ENCODE measurements around the gene TRAF2.
"Not testable (repeated sequence)": the region's sequence is repeated elsewhere in the genome, so short reads cannot be mapped to it uniquely, and the experiment has no call there.

Gene TRAF2

GRCh38 chr9:136881691-136882108, 4.6 kb upstream of the TRAF2 start:
- Mint-ChIP-seq H3K4me1 (ENCODE audit: low read depth) (peaks cover 31% of the 10 kb centered on the region), H3K36me3 (no peaks in the 10 kb centered on the region), H3K9me3 (ENCODE audit: low read depth) (no peaks in the 10 kb centered on the region)

GRCh38 chr9:136882109-136882946, 4.0 kb upstream of the TRAF2 start:
- Mint-ChIP-seq H3K9me3 (ENCODE audit: low read depth) (no peaks in the 10 kb centered on the region), H3K4me3 (peak overlapping the region; percentile 83), H3K36me3 (no peaks in the 10 kb centered on the region), H3K27ac (peak overlapping the region; percentile 94), H3K27me3 (no peaks in the 10 kb centered on the region), H3K4me1 (ENCODE audit: low read depth) (peaks cover 35% of the 10 kb centered on the region)

More at GRCh38 chr9:136881691-136882108, 4.6 kb upstream of the TRAF2 start:
- no peaks in the 10 kb centered on the region for H3K27me3 Mint-ChIP-seq
- H3K4me3 Mint-ChIP-seq = peak overlapping the region; percentile 83
- H3K27ac Mint-ChIP-seq = peak overlapping the region; percentile 94

GRCh38 chr9:136882947-136883283, 3.4 kb upstream of the TRAF2 start:
- Mint-ChIP-seq H3K4me1 (ENCODE audit: low read depth) (peaks cover 39% of the 10 kb centered on the region), H3K4me3 (peak overlapping the region; percentile 83), H3K27ac (peak overlapping the region; percentile 94)
- H3K9me3 Mint-ChIP-seq (ENCODE audit: low read depth); H3K27me3 Mint-ChIP-seq; H3K36me3 Mint-ChIP-seq: not testable (repeated sequence)

- Mint-ChIP-seq H3K4me1 (ENCODE audit: low read depth) (peaks cover 45% of the 10 kb centered on the region), H3K4me3 (peak overlapping the region; percentile 83), H3K27ac (peak overlapping the region; percentile 94)
- H3K27me3 Mint-ChIP-seq; H3K9me3 Mint-ChIP-seq (ENCODE audit: low read depth); H3K36me3 Mint-ChIP-seq: not testable (repeated sequence)
These were observed 2.6 kb upstream of the TRAF2 start for GRCh38 chr9:136883670-136884069.

- peak overlapping the region; percentile 90 for H3K27ac Mint-ChIP-seq
- peaks cover 34% of the 10 kb centered on the region for H3K4me1 Mint-ChIP-seq (ENCODE audit: low read depth)
- H3K4me3 Mint-ChIP-seq = peak overlapping the region; percentile 97
- no peaks in the 10 kb centered on the region for H3K9me3 Mint-ChIP-seq (ENCODE audit: low read depth)
- no peaks in the 10 kb centered on the region for H3K27me3 Mint-ChIP-seq
- no peaks in the 10 kb centered on the region for H3K36me3 Mint-ChIP-seq
These were observed 588 bp downstream of the TRAF2 start for GRCh38 chr9:136886610-136887597.

- peak overlapping the region; percentile 97 for H3K4me3 Mint-ChIP-seq
- no peaks in the 10 kb centered on the region for H3K9me3 Mint-ChIP-seq (ENCODE audit: low read depth)
- no peak overlapping the region for H3K27ac Mint-ChIP-seq
- H3K4me1 Mint-ChIP-seq (ENCODE audit: low read depth) = peaks cover 25% of the 10 kb centered on the region
- no peaks in the 10 kb centered on the region for H3K36me3 Mint-ChIP-seq
- no peaks in the 10 kb centered on the region for H3K27me3 Mint-ChIP-seq
These were observed 2.1 kb downstream of the TRAF2 start for GRCh38 chr9:136888454-136888853.

- Mint-ChIP-seq H3K4me3 (no peak overlapping the region), H3K36me3 (no peaks in the 10 kb centered on the region), H3K27ac (no peak overlapping the region), H3K27me3 (no peaks in the 10 kb centered on the region), H3K9me3 (ENCODE audit: low read depth) (no peaks in the 10 kb centered on the region), H3K4me1 (ENCODE audit: low read depth) (peaks cover 30% of the 10 kb centered on the region)
These were observed 3.5 kb downstream of the TRAF2 start for GRCh38 chr9:136889858-136890257.

GRCh38 chr9:136890661-136891060, 4.3 kb downstream of the TRAF2 start:
- H3K4me3 Mint-ChIP-seq = no peak overlapping the region
- H3K4me1 Mint-ChIP-seq (ENCODE audit: low read depth) = peaks cover 30% of the 10 kb centered on the region
- no peaks in the 10 kb centered on the region for H3K36me3 Mint-ChIP-seq
- H3K9me3 Mint-ChIP-seq (ENCODE audit: low read depth) = no peaks in the 10 kb centered on the region
- H3K27me3 Mint-ChIP-seq = no peaks in the 10 kb centered on the region
- H3K27ac Mint-ChIP-seq = no peak overlapping the region

- Mint-ChIP-seq H3K4me3 (no peak overlapping the region), H3K9me3 (ENCODE audit: low read depth) (no peaks in the 10 kb centered on the region), H3K4me1 (ENCODE audit: low read depth) (peaks cover 26% of the 10 kb centered on the region), H3K27ac (no peak overlapping the region), H3K36me3 (peaks cover 3% of the 10 kb centered on the region), H3K27me3 (no peaks in the 10 kb centered on the region)
These were observed 9.7 kb downstream of the TRAF2 start for GRCh38 chr9:136896027-136896426.

GRCh38 chr9:136898483-136899100, 12.3 kb downstream of the TRAF2 start:
- peaks cover 6% of the 10 kb centered on the region for H3K36me3 Mint-ChIP-seq
- peaks cover 46% of the 10 kb centered on the region for H3K4me1 Mint-ChIP-seq (ENCODE audit: low read depth)
- H3K4me3 Mint-ChIP-seq = no peak overlapping the region
- no peak overlapping the region for H3K27ac Mint-ChIP-seq
- H3K27me3 Mint-ChIP-seq = no peaks in the 10 kb centered on the region
- no peaks in the 10 kb centered on the region for H3K9me3 Mint-ChIP-seq (ENCODE audit: low read depth)

GRCh38 chr9:136899196-136899595, 12.9 kb downstream of the TRAF2 start:
- no peaks in the 10 kb centered on the region for H3K9me3 Mint-ChIP-seq (ENCODE audit: low read depth)

GRCh38 chr9:136900556-136900955, 14.2 kb downstream of the TRAF2 start:
- Mint-ChIP-seq H3K27me3 (no peaks in the 10 kb centered on the region), H3K27ac (peak overlapping the region; percentile 54), H3K4me1 (ENCODE audit: low read depth) (peaks cover 42% of the 10 kb centered on the region), H3K36me3 (peaks cover 6% of the 10 kb centered on the region), H3K4me3 (no peak overlapping the region), H3K9me3 (ENCODE audit: low read depth) (no peaks in the 10 kb centered on the region)

More at GRCh38 chr9:136899196-136899595, 12.9 kb downstream of the TRAF2 start:
- peak overlapping the region; percentile 64 for H3K27ac Mint-ChIP-seq
- no peak overlapping the region for H3K4me3 Mint-ChIP-seq
- peaks cover 6% of the 10 kb centered on the region for H3K36me3 Mint-ChIP-seq
- H3K27me3 Mint-ChIP-seq = no peaks in the 10 kb centered on the region
- H3K4me1 Mint-ChIP-seq (ENCODE audit: low read depth) = peaks cover 45% of the 10 kb centered on the region

- peaks cover 6% of the 10 kb centered on the region for H3K36me3 Mint-ChIP-seq
- peak overlapping the region; percentile 84 for H3K4me3 Mint-ChIP-seq
- peaks cover 43% of the 10 kb centered on the region for H3K4me1 Mint-ChIP-seq (ENCODE audit: low read depth)
These were observed 14.7 kb downstream of the TRAF2 start for GRCh38 chr9:136900988-136901515.

GRCh38 chr9:136901516-136902258, 15.4 kb downstream of the TRAF2 start:
- Mint-ChIP-seq H3K4me1 (ENCODE audit: low read depth) (peaks cover 47% of the 10 kb centered on the region), H3K27me3 (no peaks in the 10 kb centered on the region), H3K27ac (peak overlapping the region; percentile 96), H3K36me3 (peaks cover 6% of the 10 kb centered on the region), H3K9me3 (ENCODE audit: low read depth) (no peaks in the 10 kb centered on the region), H3K4me3 (peak overlapping the region; percentile 84)

More at GRCh38 chr9:136900988-136901515, 14.7 kb downstream of the TRAF2 start:
- H3K27me3 Mint-ChIP-seq = no peaks in the 10 kb centered on the region
- H3K9me3 Mint-ChIP-seq (ENCODE audit: low read depth) = no peaks in the 10 kb centered on the region
- H3K27ac Mint-ChIP-seq = peak overlapping the region; percentile 96

All from activated naive CD8-positive, alpha-beta T cell (primary cell).